Activated naive CD4-positive, alpha-beta T cell treated with anti-CD3 and anti-CD28 coated beads, Interleukin-2, amount 10 ng/mL, durations not matched to agents 7 days and 5 days (primary cell): ENCODE measurements around the gene LRRN4.
A peak's percentile ranks its signal among the peaks of the same experiment; 100 is the strongest.
"Not testable (repeated sequence)": the region's sequence is repeated elsewhere in the genome, so short reads cannot be mapped to it uniquely, and the experiment has no call there.

Experiments used
- CTCF ChIA-PET: fragments of 350-600 bp; sonication (Branson Sonifier 250); formaldehyde crosslinking; loops from one replicate; lab custom pipeline; 2021; ENCODE audit warnings: antibody characterized with exemption; lab: Charles Lee
- DNase-seq: peaks from one replicate; pipeline ENCODE4 v3.0.0-alpha.2; 2020
- H3K27ac Mint-ChIP-seq: one replicate; pipeline ENCODE4 v1.8.0; 2021; ENCODE audit warnings: mild to moderate bottlenecking, moderate library complexity, mixed read lengths
- H3K27me3 Mint-ChIP-seq: one replicate; pipeline ENCODE4 v1.8.0; 2021; ENCODE audit warnings: mild to moderate bottlenecking, mixed read lengths
- H3K36me3 Mint-ChIP-seq: one replicate; pipeline ENCODE4 v1.8.0; 2021; ENCODE audit warnings: mixed read lengths
- H3K4me1 Mint-ChIP-seq: one replicate; pipeline ENCODE4 v1.8.0; 2021; ENCODE audit warnings: mixed read lengths
- H3K4me3 Mint-ChIP-seq: one replicate; pipeline ENCODE4 v1.8.0; 2021; ENCODE audit warnings: mild to moderate bottlenecking, moderate library complexity, mixed read lengths
- H3K9me3 Mint-ChIP-seq: one replicate; pipeline ENCODE4 v1.8.0; 2021; ENCODE audit warnings: mixed read lengths

LRRN4 gene

DNA sequence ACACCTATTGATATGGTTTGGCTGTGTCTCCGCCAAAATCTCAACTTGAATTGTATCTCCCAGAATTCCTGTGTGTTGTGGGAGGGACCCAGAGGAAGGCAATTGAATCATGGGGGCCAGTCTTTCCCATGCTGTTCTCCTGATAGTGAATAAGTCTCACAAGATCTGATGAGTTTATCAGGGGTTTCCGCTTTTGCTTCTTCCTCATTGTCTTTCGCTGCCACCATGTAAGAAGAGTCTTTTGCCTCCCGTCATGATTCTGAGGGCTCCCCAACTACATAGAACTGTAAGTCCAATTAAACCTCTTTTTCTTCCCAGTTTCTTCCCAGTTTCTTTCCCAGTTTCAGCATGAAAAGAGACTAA is 810 bp upstream of the LRRN4 start:
- H3K4me3 Mint-ChIP-seq, H3K27ac Mint-ChIP-seq, DNase-seq, H3K9me3 Mint-ChIP-seq, H3K36me3 Mint-ChIP-seq, H3K4me1 Mint-ChIP-seq, CTCF ChIA-PET: not testable (repeated sequence)
- H3K27me3 Mint-ChIP-seq = peaks cover 70% of the 10 kb centered on the region

DNA sequence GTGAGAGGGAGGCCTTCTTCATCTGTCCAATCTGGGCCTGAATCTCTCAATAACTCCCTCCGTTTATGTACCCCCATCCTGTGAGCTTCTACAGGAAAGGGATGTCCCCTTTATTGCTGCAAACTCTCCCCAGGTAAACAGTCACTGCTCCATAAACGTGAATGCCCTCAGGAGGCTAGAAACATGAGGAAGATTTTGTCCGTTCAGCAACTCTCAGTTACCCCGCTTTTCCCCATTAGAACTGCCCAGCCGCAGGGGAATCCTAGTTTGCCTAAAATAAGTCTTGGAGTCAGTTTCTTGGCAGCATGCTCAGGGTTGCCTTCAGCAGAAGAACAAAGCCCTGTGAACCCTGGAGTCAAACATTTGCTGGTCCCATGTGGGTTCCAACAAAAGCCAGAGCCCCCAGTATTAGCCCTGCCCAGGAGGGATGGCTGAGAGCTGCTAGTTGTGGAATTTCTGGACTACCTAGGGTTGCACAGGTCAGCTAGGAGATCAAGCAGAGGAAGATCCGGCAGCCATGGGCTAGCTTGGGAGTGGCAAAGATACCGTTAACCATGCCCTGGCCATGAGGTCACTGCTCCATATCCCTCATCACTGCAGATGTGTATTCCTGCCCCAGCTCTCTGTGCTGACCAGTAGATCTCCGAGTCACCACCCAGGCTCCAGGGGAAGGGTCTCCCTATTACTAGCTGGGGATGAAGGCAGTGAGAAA is 640 bp downstream of the LRRN4 start:
- DNase-seq = no peak
- CTCF ChIA-PET = no interaction called here
- Mint-ChIP-seq H3K27ac (no peak overlapping the region), H3K27me3 (peaks cover 60% of the 10 kb centered on the region), H3K36me3 (no peaks in the 10 kb centered on the region), H3K4me3 (peak overlapping the region; percentile 27), H3K4me1 (peaks cover 6% of the 10 kb centered on the region), H3K9me3 (no peaks in the 10 kb centered on the region)

DNA sequence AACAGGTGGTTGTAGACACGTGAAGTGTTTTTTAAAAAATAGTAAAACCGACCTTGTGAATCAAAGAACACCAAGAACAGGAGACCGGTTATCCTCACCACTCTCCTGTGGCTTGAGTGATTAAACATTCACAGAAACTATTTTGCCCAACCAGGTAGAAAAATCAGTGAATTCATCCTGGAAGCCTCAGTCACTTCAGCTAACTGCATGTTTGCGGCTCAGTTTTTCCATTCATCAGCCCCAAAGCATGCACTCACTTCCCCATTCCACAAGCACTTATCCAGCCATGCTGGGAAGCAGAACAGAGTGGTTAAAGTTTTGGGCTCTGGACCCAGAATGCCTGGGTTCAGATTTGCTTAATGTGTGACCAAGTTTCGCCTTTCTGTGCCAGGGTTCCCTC is 2.4 kb downstream of the LRRN4 start:
- Mint-ChIP-seq H3K4me3 (no peak overlapping the region), H3K9me3 (no peaks in the 10 kb centered on the region), H3K27me3 (peaks cover 51% of the 10 kb centered on the region), H3K27ac (no peak overlapping the region), H3K4me1 (peaks cover 6% of the 10 kb centered on the region), H3K36me3 (no peaks in the 10 kb centered on the region)
- DNase-seq = no peak
- CTCF ChIA-PET = interaction anchor here (1.0 kb wide), 1 partner anchor 30 kb away, joined by 3 read pairs; no protein-coding TSS in a partner anchor

DNA sequence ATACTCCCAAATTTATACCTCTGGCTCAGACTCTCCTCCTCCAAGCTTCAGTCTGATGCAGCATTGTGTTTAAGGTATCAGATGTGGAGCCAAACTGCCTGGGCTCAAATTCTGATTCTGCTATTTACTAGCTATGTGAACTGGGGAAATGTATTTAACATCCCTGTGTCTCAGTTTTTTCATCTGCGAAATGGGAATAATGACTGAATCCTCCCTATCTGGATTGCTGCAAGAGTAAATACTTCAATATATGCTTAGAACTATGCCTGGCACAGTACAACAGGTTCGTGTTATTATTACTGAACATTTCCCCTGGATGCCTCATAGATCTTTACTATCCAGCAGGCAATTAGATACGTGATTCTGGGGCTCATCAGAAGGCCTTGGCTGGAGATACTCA is 5.5 kb downstream of the LRRN4 start:
- peaks cover 6% of the 10 kb centered on the region for H3K4me1 Mint-ChIP-seq
- DNase-seq = no peak
- H3K9me3 Mint-ChIP-seq = no peaks in the 10 kb centered on the region
- H3K4me3 Mint-ChIP-seq = no peak overlapping the region
- peaks cover 1% of the 10 kb centered on the region for H3K36me3 Mint-ChIP-seq
- CTCF ChIA-PET = no interaction called here
- peaks cover 31% of the 10 kb centered on the region for H3K27me3 Mint-ChIP-seq
- no peak overlapping the region for H3K27ac Mint-ChIP-seq

DNA sequence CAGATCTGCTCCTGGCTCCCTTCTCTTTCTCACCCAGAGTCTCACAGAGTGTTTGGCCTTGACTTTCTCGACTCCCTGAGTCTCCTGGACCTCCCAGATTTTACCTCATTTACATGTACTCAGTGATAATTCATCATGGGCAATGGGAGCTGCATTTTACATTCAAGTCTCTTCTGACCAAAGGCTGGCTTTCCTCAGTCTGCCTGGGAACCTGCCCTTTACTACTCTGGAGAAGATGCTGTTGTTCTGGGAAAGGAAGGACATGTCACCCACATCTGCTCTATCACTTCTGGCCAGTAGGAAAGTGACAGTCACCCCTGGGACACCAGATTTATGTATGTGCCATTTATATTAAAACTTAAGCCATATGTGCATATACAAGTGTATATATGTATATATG is 7.4 kb downstream of the LRRN4 start:
- H3K36me3 Mint-ChIP-seq = peaks cover 8% of the 10 kb centered on the region
- peaks cover 13% of the 10 kb centered on the region for H3K27me3 Mint-ChIP-seq
- no peaks in the 10 kb centered on the region for H3K4me1 Mint-ChIP-seq
- CTCF ChIA-PET = no interaction called here
- H3K9me3 Mint-ChIP-seq = no peaks in the 10 kb centered on the region
- no peak overlapping the region for H3K27ac Mint-ChIP-seq
- no peak for DNase-seq
- H3K4me3 Mint-ChIP-seq = no peak overlapping the region

DNA sequence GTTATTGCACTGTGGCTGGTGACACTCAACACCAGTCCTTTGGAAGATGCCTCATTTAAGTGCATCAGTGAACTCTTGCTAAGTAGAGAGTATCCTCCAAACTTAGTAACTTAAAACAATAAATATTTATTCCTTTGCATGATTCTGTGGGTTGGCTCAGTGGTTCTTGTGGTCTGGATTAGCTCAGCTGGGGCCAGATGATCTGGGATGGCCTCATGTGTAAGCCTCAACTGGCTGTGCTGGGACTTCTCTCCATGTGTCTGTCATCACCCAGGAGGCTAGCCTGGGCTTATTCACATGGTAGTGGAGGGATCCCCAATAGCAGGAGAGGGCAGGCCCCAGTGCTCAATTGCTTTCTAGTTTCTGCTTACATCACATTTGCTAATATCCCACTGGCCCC is 8.3 kb downstream of the LRRN4 start:
- H3K4me1 Mint-ChIP-seq = no peaks in the 10 kb centered on the region
- H3K27ac Mint-ChIP-seq = no peak overlapping the region
- H3K27me3 Mint-ChIP-seq = peaks cover 4% of the 10 kb centered on the region
- DNase-seq = no peak
- H3K9me3 Mint-ChIP-seq = no peaks in the 10 kb centered on the region
- H3K36me3 Mint-ChIP-seq = peaks cover 11% of the 10 kb centered on the region
- CTCF ChIA-PET = no interaction called here
- no peak overlapping the region for H3K4me3 Mint-ChIP-seq

DNA sequence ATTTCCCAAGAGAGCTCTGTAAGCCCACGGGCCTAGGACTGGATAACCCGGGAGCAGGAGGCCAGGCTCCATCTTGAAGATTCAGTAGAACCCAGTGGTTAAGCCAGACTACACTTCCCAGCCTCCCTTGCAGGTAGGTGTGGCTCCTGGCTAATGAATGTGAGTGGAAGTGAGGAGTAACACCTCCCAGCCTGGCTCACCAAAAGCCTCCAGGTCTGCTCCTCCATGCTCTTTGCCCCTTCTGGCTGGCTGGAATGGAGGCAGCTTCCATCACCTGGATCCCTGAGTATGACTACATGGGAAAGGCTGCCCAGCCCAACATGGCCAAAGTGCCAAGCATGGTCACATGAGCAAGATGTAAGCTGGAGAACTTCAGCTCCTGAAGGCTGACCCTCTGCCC is 9.7 kb downstream of the LRRN4 start:
- Mint-ChIP-seq H3K36me3 (peaks cover 22% of the 10 kb centered on the region), H3K4me1 (no peaks in the 10 kb centered on the region), H3K27ac (no peak overlapping the region), H3K9me3 (no peaks in the 10 kb centered on the region), H3K4me3 (no peak overlapping the region), H3K27me3 (no peaks in the 10 kb centered on the region)
- CTCF ChIA-PET = interaction anchor here (1.0 to 1.2 kb wide), 2 partner anchors 10 to 238 kb away, joined by 3 read pairs; no protein-coding TSS in a partner anchor
- no peak for DNase-seq

DNA sequence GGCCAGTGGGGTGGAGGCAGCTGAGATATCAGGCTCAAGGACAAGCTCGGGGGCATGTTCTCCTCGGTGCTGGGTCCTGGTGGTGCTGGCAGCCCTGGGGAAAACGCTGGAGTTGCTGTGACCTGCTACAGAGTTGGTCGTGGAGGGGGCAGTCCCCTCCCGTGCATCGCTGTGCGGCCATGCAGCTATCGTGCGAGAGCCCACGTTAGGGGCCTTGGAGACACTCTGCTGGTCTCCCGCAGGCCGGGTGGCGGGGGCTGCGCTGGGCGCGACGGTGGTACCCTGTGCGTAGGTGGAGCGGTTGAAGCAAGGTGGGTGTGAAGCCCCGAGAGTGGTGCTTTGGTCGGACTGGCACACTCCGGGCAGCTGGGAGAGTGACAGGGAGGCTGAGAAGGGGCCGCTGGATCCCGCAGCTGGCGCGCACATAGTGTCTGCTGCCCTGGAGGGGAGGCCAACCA is 12.0 kb downstream of the LRRN4 start:
- CTCF ChIA-PET = no interaction called here
- H3K36me3 Mint-ChIP-seq = peaks cover 31% of the 10 kb centered on the region
- H3K27me3 Mint-ChIP-seq = no peaks in the 10 kb centered on the region
- H3K27ac Mint-ChIP-seq = no peak overlapping the region
- no peak overlapping the region for H3K4me3 Mint-ChIP-seq
- no peaks in the 10 kb centered on the region for H3K4me1 Mint-ChIP-seq
- DNase-seq = no peak
- H3K9me3 Mint-ChIP-seq = no peaks in the 10 kb centered on the region

DNA sequence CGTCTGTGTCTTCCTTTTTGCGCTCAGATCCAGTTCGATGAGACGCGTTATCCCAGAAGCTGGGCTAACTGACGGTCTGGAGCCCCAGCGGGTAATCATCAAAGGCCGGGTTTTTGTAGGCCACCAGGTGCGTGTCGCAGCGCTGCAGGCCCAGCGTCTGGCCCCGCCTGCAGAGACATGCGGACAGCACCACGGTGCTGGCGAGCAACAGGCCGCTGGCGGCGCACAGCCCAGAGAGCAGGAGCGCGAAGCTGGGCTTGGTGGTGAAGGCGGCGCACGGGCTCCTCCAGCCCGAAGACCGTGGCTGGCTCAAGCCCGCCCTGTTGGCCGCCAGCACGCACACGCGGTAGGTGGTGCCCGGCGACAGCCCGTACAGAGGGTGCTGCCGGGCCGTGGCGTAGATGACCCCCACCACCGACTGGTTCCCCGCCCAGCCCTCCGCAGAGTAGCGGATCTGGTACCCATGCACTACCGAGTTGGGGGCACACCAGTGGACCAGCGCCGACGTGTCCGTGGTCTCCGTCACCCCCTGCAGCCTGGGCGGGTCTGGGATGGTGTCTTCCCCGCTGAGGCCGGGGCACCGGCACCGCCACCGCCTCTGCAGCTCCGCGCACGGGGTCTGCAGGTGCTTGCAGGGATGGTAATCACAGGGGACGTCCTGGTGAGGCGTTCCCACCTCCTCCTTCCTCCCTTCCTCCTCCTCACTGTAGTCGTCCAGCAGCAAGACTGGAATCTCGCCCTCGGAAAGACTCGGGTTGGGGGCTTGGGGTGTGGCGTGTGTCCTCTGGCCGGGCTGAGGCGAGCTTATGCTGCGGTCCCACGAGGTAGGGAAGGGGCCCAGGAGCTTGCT is 12.7 kb downstream of the LRRN4 start:
- H3K36me3 Mint-ChIP-seq = peaks cover 35% of the 10 kb centered on the region
- H3K27ac Mint-ChIP-seq = no peak overlapping the region
- CTCF ChIA-PET = no interaction called here
- no peak for DNase-seq
- H3K9me3 Mint-ChIP-seq = no peaks in the 10 kb centered on the region
- no peaks in the 10 kb centered on the region for H3K4me1 Mint-ChIP-seq
- no peak overlapping the region for H3K4me3 Mint-ChIP-seq
- no peaks in the 10 kb centered on the region for H3K27me3 Mint-ChIP-seq

DNA sequence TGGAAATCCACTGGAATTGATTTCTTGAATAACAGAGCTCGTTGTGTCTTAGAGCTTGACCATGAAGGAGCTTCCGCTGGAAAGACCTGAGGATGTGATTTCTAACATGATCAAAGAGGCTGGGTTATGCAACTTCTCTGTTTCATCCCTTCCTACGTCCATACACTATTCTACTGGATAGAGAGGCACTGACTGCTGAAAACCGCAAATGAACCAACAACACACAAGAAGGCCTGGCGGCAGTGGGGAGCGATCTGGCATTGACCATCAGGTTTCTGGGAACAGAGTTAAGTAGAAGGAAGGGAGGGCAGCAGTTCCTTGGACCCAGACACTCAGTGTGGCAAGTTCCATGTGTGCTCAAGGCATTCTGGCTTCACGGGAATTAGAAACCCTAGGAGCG is 13.3 kb downstream of the LRRN4 start:
- no peak for DNase-seq
- no peaks in the 10 kb centered on the region for H3K27me3 Mint-ChIP-seq
- no peaks in the 10 kb centered on the region for H3K9me3 Mint-ChIP-seq
- no peak overlapping the region for H3K27ac Mint-ChIP-seq
- peaks cover 37% of the 10 kb centered on the region for H3K36me3 Mint-ChIP-seq
- CTCF ChIA-PET = no interaction called here
- no peaks in the 10 kb centered on the region for H3K4me1 Mint-ChIP-seq
- no peak overlapping the region for H3K4me3 Mint-ChIP-seq

DNA sequence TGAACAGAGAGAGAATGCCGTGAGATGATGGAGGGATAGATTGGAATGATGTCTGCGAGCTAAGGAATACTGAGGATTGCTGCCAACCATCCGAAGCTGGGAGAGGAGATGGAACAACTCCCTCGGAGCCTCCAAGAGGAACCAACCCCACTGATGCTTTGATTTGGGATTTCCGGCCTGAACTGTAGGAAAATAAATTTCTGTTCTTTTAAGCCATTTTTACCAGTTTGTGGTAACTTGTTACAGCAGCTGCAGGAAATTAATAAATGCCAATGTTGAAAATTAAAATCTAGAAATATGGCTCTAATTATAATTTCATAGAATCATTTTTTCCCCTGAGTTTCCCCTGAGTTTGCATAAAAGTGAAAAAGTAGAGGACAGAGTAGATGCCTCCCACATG is 14.1 kb downstream of the LRRN4 start:
- DNase-seq = no peak
- Mint-ChIP-seq H3K27me3 (no peaks in the 10 kb centered on the region), H3K4me3 (no peak overlapping the region), H3K4me1 (peaks cover under 1% of the 10 kb centered on the region), H3K36me3 (peaks cover 40% of the 10 kb centered on the region), H3K9me3 (no peaks in the 10 kb centered on the region), H3K27ac (no peak overlapping the region)
- CTCF ChIA-PET = no interaction called here

DNA sequence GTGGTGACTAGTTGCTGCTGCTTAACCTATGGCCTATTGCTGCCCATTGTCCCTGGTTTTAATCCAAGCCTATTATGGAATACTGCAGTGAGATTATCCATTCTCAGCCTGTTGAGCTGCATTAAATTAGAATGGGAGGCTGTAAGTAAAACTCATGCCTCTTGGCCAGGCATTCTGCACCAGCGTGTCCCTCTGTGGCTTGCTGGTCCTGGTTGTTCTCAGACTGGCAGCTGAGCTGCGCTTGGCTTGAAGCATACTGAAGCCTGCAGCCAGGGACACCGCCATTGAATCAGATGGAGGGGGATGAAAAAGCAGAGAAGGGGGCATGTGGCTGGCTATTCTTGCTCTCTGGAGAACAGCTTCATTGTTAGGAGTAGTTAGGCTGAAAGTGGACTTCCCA is 15.6 kb downstream of the LRRN4 start:
- Mint-ChIP-seq H3K4me1 (peaks cover 10% of the 10 kb centered on the region), H3K36me3 (peaks cover 50% of the 10 kb centered on the region), H3K27me3 (no peaks in the 10 kb centered on the region), H3K4me3 (no peak overlapping the region), H3K27ac (no peak overlapping the region), H3K9me3 (no peaks in the 10 kb centered on the region)
- DNase-seq = no peak
- CTCF ChIA-PET = no interaction called here

DNA sequence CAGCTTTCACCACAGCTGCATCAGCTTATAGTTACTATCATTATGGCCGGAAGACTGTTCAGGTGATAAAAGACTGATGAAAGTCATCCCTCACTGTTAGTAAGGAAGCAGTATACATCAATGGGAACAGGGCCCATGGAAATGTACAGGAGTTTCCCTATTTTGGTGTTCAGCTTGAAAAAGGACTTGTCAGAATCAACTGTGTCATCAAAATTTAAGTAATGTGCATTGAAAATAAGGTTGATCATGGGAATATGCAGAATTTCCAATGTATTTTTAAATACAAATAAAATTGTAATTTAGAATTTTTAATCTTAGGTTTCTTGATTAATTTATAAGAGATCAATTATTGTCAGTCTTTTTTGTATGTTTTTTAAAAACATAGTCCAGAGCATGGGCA is 16.8 kb downstream of the LRRN4 start:
- Mint-ChIP-seq H3K36me3 (peaks cover 52% of the 10 kb centered on the region), H3K27ac (no peak overlapping the region), H3K27me3 (no peaks in the 10 kb centered on the region), H3K4me1 (peaks cover 13% of the 10 kb centered on the region), H3K9me3 (no peaks in the 10 kb centered on the region), H3K4me3 (no peak overlapping the region)
- no peak for DNase-seq
- CTCF ChIA-PET = no interaction called here

DNA sequence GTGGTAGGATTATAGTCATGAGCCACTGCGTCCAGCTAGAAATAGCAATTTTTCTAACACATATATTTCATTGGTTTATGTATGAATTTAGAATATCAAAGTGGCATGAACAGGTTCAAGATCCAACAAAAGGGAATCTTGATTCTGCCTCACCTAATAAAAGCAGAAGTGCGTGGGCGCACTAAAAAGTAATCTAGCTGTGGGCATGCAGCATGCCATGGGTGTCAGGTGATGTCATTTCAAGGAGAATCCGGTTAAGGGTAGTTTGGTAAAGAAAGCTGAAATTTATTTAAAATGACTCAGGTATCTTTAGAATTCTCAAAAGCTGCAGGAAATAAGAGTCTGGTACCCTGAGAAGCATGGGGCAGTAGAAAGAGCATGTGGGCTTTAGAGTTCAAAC is 17.6 kb downstream of the LRRN4 start:
- CTCF ChIA-PET = no interaction called here
- DNase-seq = no peak
- H3K27ac Mint-ChIP-seq = no peak overlapping the region
- no peak overlapping the region for H3K4me3 Mint-ChIP-seq
- peaks cover 52% of the 10 kb centered on the region for H3K36me3 Mint-ChIP-seq
- peaks cover 15% of the 10 kb centered on the region for H3K4me1 Mint-ChIP-seq
- H3K27me3 Mint-ChIP-seq = no peaks in the 10 kb centered on the region
- H3K9me3 Mint-ChIP-seq = no peaks in the 10 kb centered on the region
